K562 (cell line): ENCODE measurements around the gene SLC1A5. TPM values are rescaled to one million over a fixed set of nuclear protein-coding genes. Genes with fewer than 3 reads are reported as not detected.

Source experiments
- ATF2 ChIP-seq: sonication (generic); formaldehyde crosslinking; IDR thresholded peaks from 2 replicates; pipeline ENCODE4 v1.8.1; 2022; ENCODE audit warnings: missing genetic modification reagents
- ELF1 ChIP-seq: fragments of 200-800 bp; sonication (Bioruptor generic); IDR thresholded peaks from 2 replicates; pipeline ENCODE4 v1.6.1; 2016; ENCODE audit warnings: missing genetic modification characterization, missing compliant biosample characterization
- ETV5 ChIP-seq: sonication (generic); formaldehyde crosslinking; IDR thresholded peaks from 2 replicates; pipeline ENCODE4 v1.4.0; 2020; ENCODE audit warnings: low read depth, mild to moderate bottlenecking, missing genetic modification reagents
- FOXA1 ChIP-seq: fragments of 450-650 bp; IDR thresholded peaks from 2 replicates; pipeline ENCODE4 v1.6.1; 2016; ENCODE audit warnings: mild to moderate bottlenecking, borderline replicate concordance
- GABPB2 ChIP-seq: fragments of 250-450 bp; sonication (Bioruptor Pico); conservative IDR thresholded peaks from 2 replicates; pipeline ENCODE4 v1.5.1; 2021; ENCODE audit warnings: mild to moderate bottlenecking
- GTF3C2 ChIP-seq: IDR thresholded peaks from 3 replicates; pipeline ENCODE4 v1.6.1; 2011; ENCODE audit warnings: borderline replicate concordance, mild to moderate bottlenecking, moderate library complexity; ENCODE audit not compliant: insufficient read length; ENCODE audit errors: extremely low read depth
- KAT8 ChIP-seq: fragments of 450-650 bp; IDR thresholded peaks from 2 replicates; pipeline ENCODE4 v1.6.1; 2016; ENCODE audit warnings: low read depth, mild to moderate bottlenecking
- MIER1 ChIP-seq: fragments of 450-650 bp; IDR thresholded peaks from 2 replicates; pipeline ENCODE4 v1.6.1; 2016; ENCODE audit warnings: antibody characterized with exemption, mild to moderate bottlenecking, low read depth
- SP2 ChIP-seq: IDR thresholded peaks from 2 replicates; pipeline ENCODE4 v1.6.1; 2011; ENCODE audit warnings: mild to moderate bottlenecking, low read depth, low read length, moderate library complexity; ENCODE audit not compliant: poor library complexity, severe bottlenecking; ENCODE audit errors: extremely low read depth
- ZNF76 ChIP-seq: fragments of 250-450 bp; sonication (Bioruptor Pico); IDR thresholded peaks from 2 replicates; pipeline ENCODE4 v1.4.0; 2020; ENCODE audit warnings: mild to moderate bottlenecking, moderate library complexity, borderline replicate concordance
- ZNF764 ChIP-seq: fragments of 250-450 bp; sonication (Bioruptor Pico); IDR thresholded peaks from 2 replicates; pipeline ENCODE4 v1.4.0; 2020; ENCODE audit warnings: low read depth, mild to moderate bottlenecking, moderate library complexity
- polyA plus RNA-seq, 8 experiments: library from polyadenylated mRNA; depleted of rRNA in 4 of 8; stranded (reverse) in 5 of 8; unstranded in 3 of 8; fragments of >200 nt; fragmentation: Nextera tagmentation in 2 of 8; fragmentation: Illumina TruSeq in 1 of 8; extraction: Ambion mirVana in 2 of 8; extraction: Trizol in 1 of 8; gene quantifications; 2 replicates each; pipeline versions ENCODE4 v1.2.1 to v1.2.3, GENCODE V29; 2011 to 2014; ENCODE audit warnings: inconsistent platforms in 1 of 8, missing spikeins in 1 of 8
- total RNA-seq, 7 experiments: library from RNA; depleted of rRNA in 6 of 7; stranded (reverse); fragments of >200 nt in 6 of 7; fragmentation: Illumina TruSeq in 2 of 7; extraction: Trizol in 2 of 7; gene quantifications; 2 replicates each; pipeline versions ENCODE4 v1.2.1 to v1.2.3, GENCODE V29; 2011 to 2021; ENCODE audit warnings: low replicate concordance in 1 of 7
- TF ChIP-seq, protein P1 (sequence below): fragments of 250-450 bp; sonication (Bioruptor Pico); IDR thresholded peaks from 2 replicates; pipeline ENCODE4 v1.4.0; 2020; ENCODE audit warnings: mild to moderate bottlenecking, moderate library complexity, borderline replicate concordance
- TF ChIP-seq, protein P2 (sequence below): sonication (generic); formaldehyde crosslinking; IDR thresholded peaks from 2 replicates; pipeline ENCODE4 v1.8.1; 2023; ENCODE audit warnings: mild to moderate bottlenecking, missing genetic modification reagents, moderate library complexity
- TF ChIP-seq, protein P3 (sequence below): fragments of 250-450 bp; sonication (Bioruptor Pico); IDR thresholded peaks from 2 replicates; pipeline ENCODE4 v1.4.0; 2020; ENCODE audit warnings: mild to moderate bottlenecking, moderate library complexity

Gene SLC1A5
- total and polyA plus RNA-seq, 9 of the 15 experiments (the other 6 are each of a cell fraction or from before 2014, with no cell fraction given), result 31.2 to 417 (median 134) TPM

DNA sequence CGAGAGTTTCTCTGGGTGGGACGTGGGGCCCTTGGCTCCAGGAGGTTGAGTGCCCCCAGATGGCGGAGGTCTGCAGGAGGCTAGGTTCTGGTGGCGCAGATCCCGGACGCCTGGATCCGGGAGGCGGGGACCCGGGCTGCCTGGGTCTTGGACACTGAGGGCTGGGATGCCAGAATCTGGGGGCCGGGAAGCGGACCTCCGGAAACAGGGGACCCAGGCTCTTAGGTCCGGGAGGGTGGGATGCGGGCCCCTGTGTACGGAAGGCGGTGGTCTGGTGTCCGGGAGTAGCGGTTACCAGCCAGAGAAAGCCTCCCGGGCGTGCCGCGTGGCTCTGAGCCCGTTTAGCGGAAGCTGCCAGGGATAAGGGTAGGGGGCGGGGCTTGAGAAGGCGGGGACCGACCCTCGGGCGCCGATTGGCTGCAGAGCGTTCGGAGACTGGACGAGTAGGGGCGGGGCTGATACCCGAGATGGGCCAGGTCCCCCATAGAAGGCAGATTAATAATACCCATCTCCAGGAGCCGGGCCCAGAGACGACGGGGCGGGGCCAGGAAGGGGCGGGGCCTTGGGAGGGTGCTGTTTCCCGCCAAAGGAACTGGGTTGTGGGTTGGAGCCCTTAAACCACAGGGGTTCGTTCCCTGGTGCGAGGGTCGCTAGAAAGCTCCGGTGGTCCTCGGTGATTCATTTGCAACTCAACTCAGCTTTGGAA is at the start of gene SLC1A5 (continued):
- TF ChIP-seq KAT8 (no peak), MIER1 (no peak), ELF1 (tag) (peak; percentile 87), GABPB2 (CRISPR knock-in tag) (no peak), ZNF76 (CRISPR knock-in tag) (no peak), GTF3C2 (no peak), ZNF764 (CRISPR knock-in tag) (no peak), ETV5 (CRISPR knock-in tag) (peak; percentile 69; the same call in 1 of the 2 replicates), SP2 (peak; percentile 23), ATF2 (no peak), FOXA1 (no peak)
- TF ChIP-seq, protein P1, sequence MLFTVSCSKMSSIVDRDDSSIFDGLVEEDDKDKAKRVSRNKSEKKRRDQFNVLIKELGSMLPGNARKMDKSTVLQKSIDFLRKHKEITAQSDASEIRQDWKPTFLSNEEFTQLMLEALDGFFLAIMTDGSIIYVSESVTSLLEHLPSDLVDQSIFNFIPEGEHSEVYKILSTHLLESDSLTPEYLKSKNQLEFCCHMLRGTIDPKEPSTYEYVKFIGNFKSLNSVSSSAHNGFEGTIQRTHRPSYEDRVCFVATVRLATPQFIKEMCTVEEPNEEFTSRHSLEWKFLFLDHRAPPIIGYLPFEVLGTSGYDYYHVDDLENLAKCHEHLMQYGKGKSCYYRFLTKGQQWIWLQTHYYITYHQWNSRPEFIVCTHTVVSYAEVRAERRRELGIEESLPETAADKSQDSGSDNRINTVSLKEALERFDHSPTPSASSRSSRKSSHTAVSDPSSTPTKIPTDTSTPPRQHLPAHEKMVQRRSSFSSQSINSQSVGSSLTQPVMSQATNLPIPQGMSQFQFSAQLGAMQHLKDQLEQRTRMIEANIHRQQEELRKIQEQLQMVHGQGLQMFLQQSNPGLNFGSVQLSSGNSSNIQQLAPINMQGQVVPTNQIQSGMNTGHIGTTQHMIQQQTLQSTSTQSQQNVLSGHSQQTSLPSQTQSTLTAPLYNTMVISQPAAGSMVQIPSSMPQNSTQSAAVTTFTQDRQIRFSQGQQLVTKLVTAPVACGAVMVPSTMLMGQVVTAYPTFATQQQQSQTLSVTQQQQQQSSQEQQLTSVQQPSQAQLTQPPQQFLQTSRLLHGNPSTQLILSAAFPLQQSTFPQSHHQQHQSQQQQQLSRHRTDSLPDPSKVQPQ, result no peak
- TF ChIP-seq, protein P2, sequence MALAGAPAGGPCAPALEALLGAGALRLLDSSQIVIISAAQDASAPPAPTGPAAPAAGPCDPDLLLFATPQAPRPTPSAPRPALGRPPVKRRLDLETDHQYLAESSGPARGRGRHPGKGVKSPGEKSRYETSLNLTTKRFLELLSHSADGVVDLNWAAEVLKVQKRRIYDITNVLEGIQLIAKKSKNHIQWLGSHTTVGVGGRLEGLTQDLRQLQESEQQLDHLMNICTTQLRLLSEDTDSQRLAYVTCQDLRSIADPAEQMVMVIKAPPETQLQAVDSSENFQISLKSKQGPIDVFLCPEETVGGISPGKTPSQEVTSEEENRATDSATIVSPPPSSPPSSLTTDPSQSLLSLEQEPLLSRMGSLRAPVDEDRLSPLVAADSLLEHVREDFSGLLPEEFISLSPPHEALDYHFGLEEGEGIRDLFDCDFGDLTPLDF, result peak; percentile 87
- TF ChIP-seq, protein P3, sequence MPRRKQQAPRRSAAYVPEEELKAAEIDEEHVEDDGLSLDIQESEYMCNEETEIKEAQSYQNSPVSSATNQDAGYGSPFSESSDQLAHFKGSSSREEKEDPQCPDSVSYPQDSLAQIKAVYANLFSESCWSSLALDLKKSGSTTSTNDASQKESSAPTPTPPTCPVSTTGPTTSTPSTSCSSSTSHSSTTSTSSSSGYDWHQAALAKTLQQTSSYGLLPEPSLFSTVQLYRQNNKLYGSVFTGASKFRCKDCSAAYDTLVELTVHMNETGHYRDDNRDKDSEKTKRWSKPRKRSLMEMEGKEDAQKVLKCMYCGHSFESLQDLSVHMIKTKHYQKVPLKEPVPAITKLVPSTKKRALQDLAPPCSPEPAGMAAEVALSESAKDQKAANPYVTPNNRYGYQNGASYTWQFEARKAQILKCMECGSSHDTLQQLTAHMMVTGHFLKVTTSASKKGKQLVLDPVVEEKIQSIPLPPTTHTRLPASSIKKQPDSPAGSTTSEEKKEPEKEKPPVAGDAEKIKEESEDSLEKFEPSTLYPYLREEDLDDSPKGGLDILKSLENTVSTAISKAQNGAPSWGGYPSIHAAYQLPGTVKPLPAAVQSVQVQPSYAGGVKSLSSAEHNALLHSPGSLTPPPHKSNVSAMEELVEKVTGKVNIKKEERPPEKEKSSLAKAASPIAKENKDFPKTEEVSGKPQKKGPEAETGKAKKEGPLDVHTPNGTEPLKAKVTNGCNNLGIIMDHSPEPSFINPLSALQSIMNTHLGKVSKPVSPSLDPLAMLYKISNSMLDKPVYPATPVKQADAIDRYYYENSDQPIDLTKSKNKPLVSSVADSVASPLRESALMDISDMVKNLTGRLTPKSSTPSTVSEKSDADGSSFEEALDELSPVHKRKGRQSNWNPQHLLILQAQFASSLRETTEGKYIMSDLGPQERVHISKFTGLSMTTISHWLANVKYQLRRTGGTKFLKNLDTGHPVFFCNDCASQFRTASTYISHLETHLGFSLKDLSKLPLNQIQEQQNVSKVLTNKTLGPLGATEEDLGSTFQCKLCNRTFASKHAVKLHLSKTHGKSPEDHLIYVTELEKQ, result no peak
